HG03575 (cell line): ENCODE data around the gene RAB27B.

Source experiments
- ATAC-seq: cut with Tn5 transposase; IDR thresholded peaks from one replicate; pipeline ENCODE4 v1.9.1; 2021; ENCODE audit not compliant: unreplicated experiment, insufficient number of reproducible peaks, low FRiP score; ENCODE audit errors: extremely low read depth

The RAB27B gene

GRCh38 chr18:54899500-54899899, 71.2 kb downstream of the RAB27B start:
- no peak for ATAC-seq

GRCh38 chr18:54900290-54900689, 72.0 kb downstream of the RAB27B start:
- no peak for ATAC-seq

- ATAC-seq: no peak
Measured at GRCh38 chr18:54904581-54904980, 76.3 kb downstream of the RAB27B start.

GRCh38 chr18:54905629-54906028, 77.4 kb downstream of the RAB27B start:
- ATAC-seq: no peak

- ATAC-seq: no peak
Measured at GRCh38 chr18:54906331-54907185, 78.3 kb downstream of the RAB27B start.

GRCh38 chr18:54909538-54909937, 81.3 kb downstream of the RAB27B start:
- no peak for ATAC-seq

- no peak for ATAC-seq
Measured at GRCh38 chr18:54910161-54910919, 82.1 kb downstream of the RAB27B start.

- no peak for ATAC-seq
Measured at GRCh38 chr18:54911551-54911950, 83.3 kb downstream of the RAB27B start.

- no peak for ATAC-seq
Measured at GRCh38 chr18:54914816-54915215, 86.5 kb downstream of the RAB27B start.

GRCh38 chr18:54916507-54916906, 88.2 kb downstream of the RAB27B start:
- ATAC-seq: no peak

- no peak for ATAC-seq
Measured at GRCh38 chr18:54918060-54918459, 89.8 kb downstream of the RAB27B start.

GRCh38 chr18:54919412-54919811, 91.1 kb downstream of the RAB27B start:
- no peak for ATAC-seq

- no peak for ATAC-seq
Measured at GRCh38 chr18:54923339-54923956, 95.2 kb downstream of the RAB27B start.

- ATAC-seq: no peak
Measured at GRCh38 chr18:54924948-54925347, 96.7 kb downstream of the RAB27B start.

- no peak for ATAC-seq
Measured at GRCh38 chr18:54926593-54927325, 98.5 kb downstream of the RAB27B start.

- ATAC-seq: no peak
Measured at GRCh38 chr18:54928236-54928635, 100.0 kb downstream of the RAB27B start.

- no peak for ATAC-seq
Measured at GRCh38 chr18:54931152-54931551, 102.9 kb downstream of the RAB27B start.

GRCh38 chr18:54932472-54932871, 104.2 kb downstream of the RAB27B start:
- ATAC-seq: no peak

- no peak for ATAC-seq
Measured at GRCh38 chr18:54938506-54938905, 110.2 kb downstream of the RAB27B start.
